ENCODE data around the gene PTPRE.

- no peak for TF ChIP-seq POLR2AphosphoS5 (IDR thresholded peaks at IDR 0.05; ENCODE audit: low read depth, low read length)
- TF ChIP-seq TAF1 (IDR thresholded peaks at IDR 0.05; ENCODE audit: borderline replicate concordance, insufficient read depth, low read length), result no peak
- no peak for TF ChIP-seq REST (IDR thresholded peaks at IDR 0.05; ENCODE audit: insufficient read depth in 1 of 2, low read depth in 2 of 2, low read length in 2 of 2)
Measured at GRCh38 chr10:128025437-128025836, 118.5 kb downstream of the PTPRE start.

Data from PFSK-1 (cell line).